Parathyroid adenoma (tissue), 2 donors: ENCODE measurements around the gene C20orf204.
A peak's percentile ranks its signal among the peaks of the same experiment; 100 is the strongest.

Experiments
- H2AFZ ChIP-seq: fragments of 300-600 bp; sonication (generic); one replicate; pipeline ENCODE4 v1.7.0; 2017; ENCODE audit warnings: antibody characterized with exemption, mild to moderate bottlenecking
- H3K27ac ChIP-seq: fragments of 300-600 bp; sonication (generic); one replicate; pipeline ENCODE4 v1.7.0; 2017
- H3K27me3 ChIP-seq: fragments of 300-600 bp; sonication (generic); one replicate; pipeline ENCODE4 v1.7.0; 2017; ENCODE audit warnings: low read length; ENCODE audit not compliant: control insufficient read depth, insufficient read depth
- H3K36me3 ChIP-seq: fragments of 300-600 bp; sonication (generic); one replicate; pipeline ENCODE4 v1.7.0; 2017; ENCODE audit warnings: low read length; ENCODE audit not compliant: control insufficient read depth, insufficient read depth
- H3K4me1 ChIP-seq: fragments of 300-600 bp; sonication (generic); one replicate; pipeline ENCODE4 v1.7.0; 2017; ENCODE audit warnings: control low read depth
- H3K4me2 ChIP-seq: fragments of 300-600 bp; sonication (generic); one replicate; pipeline ENCODE4 v1.7.0; 2017; ENCODE audit warnings: low read length
- H3K4me3 ChIP-seq: fragments of 300-600 bp; sonication (generic); one replicate; pipeline ENCODE4 v1.7.0; 2017; ENCODE audit warnings: low read depth, low read length
- H3K79me2 ChIP-seq: fragments of 300-600 bp; sonication (generic); one replicate; pipeline ENCODE4 v1.7.0; 2017; ENCODE audit warnings: control low read depth
- H3K9ac ChIP-seq: fragments of 300-600 bp; sonication (generic); one replicate; pipeline ENCODE4 v1.7.0; 2017; ENCODE audit warnings: mild to moderate bottlenecking
- H3K9me3 ChIP-seq: fragments of 300-600 bp; sonication (generic); one replicate; pipeline ENCODE4 v1.7.0; 2017; ENCODE audit warnings: low read length; ENCODE audit not compliant: control insufficient read depth
- TF ChIP-seq, protein P1 (sequence below): fragments of 300-600 bp; sonication (generic); IDR thresholded peaks from one replicate; pipeline ENCODE4 v1.7.0; 2017; ENCODE audit warnings: antibody characterized with exemption, mild to moderate bottlenecking
- donor health status: primary hyperparathyroidism.

The C20orf204 gene

GRCh38 chr20:64068386-64069208 lies 32.6 kb downstream of the C20orf204 start:
- no peak overlapping the region for H3K9ac ChIP-seq
- H3K36me3 ChIP-seq, result no peaks in the 10 kb centered on the region
- H3K27ac ChIP-seq, result no peak overlapping the region
- peaks cover 16% of the 10 kb centered on the region for H3K4me1 ChIP-seq
- H3K27me3 ChIP-seq, result no peaks in the 10 kb centered on the region
- peaks cover 5% of the 10 kb centered on the region for H3K79me2 ChIP-seq
- TF ChIP-seq, protein P1, sequence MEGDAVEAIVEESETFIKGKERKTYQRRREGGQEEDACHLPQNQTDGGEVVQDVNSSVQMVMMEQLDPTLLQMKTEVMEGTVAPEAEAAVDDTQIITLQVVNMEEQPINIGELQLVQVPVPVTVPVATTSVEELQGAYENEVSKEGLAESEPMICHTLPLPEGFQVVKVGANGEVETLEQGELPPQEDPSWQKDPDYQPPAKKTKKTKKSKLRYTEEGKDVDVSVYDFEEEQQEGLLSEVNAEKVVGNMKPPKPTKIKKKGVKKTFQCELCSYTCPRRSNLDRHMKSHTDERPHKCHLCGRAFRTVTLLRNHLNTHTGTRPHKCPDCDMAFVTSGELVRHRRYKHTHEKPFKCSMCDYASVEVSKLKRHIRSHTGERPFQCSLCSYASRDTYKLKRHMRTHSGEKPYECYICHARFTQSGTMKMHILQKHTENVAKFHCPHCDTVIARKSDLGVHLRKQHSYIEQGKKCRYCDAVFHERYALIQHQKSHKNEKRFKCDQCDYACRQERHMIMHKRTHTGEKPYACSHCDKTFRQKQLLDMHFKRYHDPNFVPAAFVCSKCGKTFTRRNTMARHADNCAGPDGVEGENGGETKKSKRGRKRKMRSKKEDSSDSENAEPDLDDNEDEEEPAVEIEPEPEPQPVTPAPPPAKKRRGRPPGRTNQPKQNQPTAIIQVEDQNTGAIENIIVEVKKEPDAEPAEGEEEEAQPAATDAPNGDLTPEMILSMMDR, result no peak
- H3K9me3 ChIP-seq, result no peaks in the 10 kb centered on the region
- no peak overlapping the region for H2AFZ ChIP-seq
- H3K4me3 ChIP-seq, result no peak overlapping the region
- no peak overlapping the region for H3K4me2 ChIP-seq

DNA sequence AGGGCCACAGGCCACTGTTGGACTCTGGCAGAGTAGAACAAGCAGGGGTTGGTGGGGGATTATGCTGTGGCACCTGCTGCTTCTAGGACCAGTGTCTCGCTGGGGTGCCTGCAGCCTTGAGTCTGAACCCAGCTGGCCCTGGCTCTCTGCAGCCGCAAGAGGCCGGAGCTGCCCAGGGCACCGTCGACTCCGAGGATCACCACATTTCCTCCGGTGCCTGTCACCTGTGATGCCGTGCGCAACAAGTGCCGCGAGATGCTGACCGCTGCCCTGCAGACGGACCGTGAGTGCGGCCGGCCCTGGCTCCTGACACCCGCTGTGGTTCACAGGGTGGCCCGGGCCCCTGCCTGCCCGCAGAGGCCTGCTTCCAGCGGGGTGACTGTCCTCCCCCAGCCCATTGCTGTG lies 33.2 kb downstream of the C20orf204 start:
- Histone ChIP-seq H3K36me3 (no peaks in the 10 kb centered on the region), H3K4me3 (no peak overlapping the region), H3K79me2 (peaks cover 5% of the 10 kb centered on the region), H3K27me3 (no peaks in the 10 kb centered on the region), H2AFZ (no peak overlapping the region), H3K4me2 (no peak overlapping the region), H3K4me1 (peaks cover 16% of the 10 kb centered on the region), H3K27ac (no peak overlapping the region), H3K9ac (no peak overlapping the region), H3K9me3 (no peaks in the 10 kb centered on the region)
- TF ChIP-seq, protein P1, result no peak

- no peak overlapping the region for H2AFZ ChIP-seq
- H3K4me2 ChIP-seq, result no peak overlapping the region
- H3K27ac ChIP-seq, result no peak overlapping the region
- H3K27me3 ChIP-seq, result no peaks in the 10 kb centered on the region
- no peaks in the 10 kb centered on the region for H3K36me3 ChIP-seq
- H3K4me3 ChIP-seq, result no peak overlapping the region
- no peak overlapping the region for H3K9ac ChIP-seq
- TF ChIP-seq, protein P1, result peak; percentile 76
- H3K9me3 ChIP-seq, result no peaks in the 10 kb centered on the region
- H3K79me2 ChIP-seq, result peaks cover 2% of the 10 kb centered on the region
- peaks cover 11% of the 10 kb centered on the region for H3K4me1 ChIP-seq
Observed at GRCh38 chr20:64069614-64070243, 33.7 kb downstream of the C20orf204 start.

- Histone ChIP-seq H3K79me2 (no peaks in the 10 kb centered on the region), H3K4me1 (peaks cover 5% of the 10 kb centered on the region), H3K27ac (no peak overlapping the region), H3K36me3 (no peaks in the 10 kb centered on the region), H3K9ac (no peak overlapping the region), H3K4me3 (no peak overlapping the region), H3K27me3 (no peaks in the 10 kb centered on the region), H2AFZ (no peak overlapping the region), H3K9me3 (no peaks in the 10 kb centered on the region), H3K4me2 (no peak overlapping the region)
- TF ChIP-seq, protein P1, result no peak
Observed at GRCh38 chr20:64070244-64070993, 34.4 kb downstream of the C20orf204 start.
